D721Med (cell line): ENCODE data around the gene CYP4B1.
"Not testable (repeated sequence)": the region's sequence is repeated elsewhere in the genome, so short reads cannot be mapped to it uniquely, and the experiment has no call there.

Experiments used
- DNase-seq: peaks from one replicate; pipeline ENCODE4 v3.0.0; 2011; ENCODE audit warnings: low spot score; ENCODE audit not compliant: insufficient read length
- FAIRE-seq: peaks from 2 replicates; lab custom pipeline; 2011; peaks lifted over from hg19 to GRCh38; lab: Jason Lieb, UNC
- CTCF ChIP-seq: IDR thresholded peaks from 2 replicates; pipeline ENCODE4 v1.5.1; 2012; ENCODE audit warnings: mild to moderate bottlenecking, control low read depth; ENCODE audit not compliant: insufficient read depth; ENCODE audit errors: missing control alignments

The CYP4B1 gene

GRCh38 chr1:46822248-46822826 is 23.5 kb downstream of the CYP4B1 start:
- no peak for FAIRE-seq
- TF ChIP-seq CTCF, result no peak
- DNase-seq, result no peak

- DNase-seq (no peak), FAIRE-seq (no peak)
- TF ChIP-seq CTCF, result no peak
These were observed 24.3 kb downstream of the CYP4B1 start for GRCh38 chr1:46823151-46823550.

GRCh38 chr1:46826892-46827291 is 28.0 kb downstream of the CYP4B1 start:
- DNase-seq, FAIRE-seq: not testable (repeated sequence)

- TF ChIP-seq CTCF, result no peak
- DNase-seq (no peak), FAIRE-seq (no peak)
These were observed 31.9 kb downstream of the CYP4B1 start for GRCh38 chr1:46830665-46831322.

- DNase-seq, FAIRE-seq: not testable (repeated sequence)
These were observed 36.6 kb downstream of the CYP4B1 start for GRCh38 chr1:46835469-46835868.

- FAIRE-seq, DNase-seq: not testable (repeated sequence)
These were observed 47.5 kb downstream of the CYP4B1 start for GRCh38 chr1:46846386-46846785.

GRCh38 chr1:46857660-46858065 is 58.8 kb downstream of the CYP4B1 start:
- not testable (repeated sequence) for DNase-seq

GRCh38 chr1:46862348-46862747 is 63.5 kb downstream of the CYP4B1 start:
- no peak for TF ChIP-seq CTCF
- no peak for FAIRE-seq
- no peak for DNase-seq

More at GRCh38 chr1:46857660-46858065, 58.8 kb downstream of the CYP4B1 start:
- not testable (repeated sequence) for FAIRE-seq
